GM18951 (cell line): ENCODE results near the gene BABAM1.
A peak's percentile ranks its signal among the peaks of the same experiment; 100 is the strongest.
"Not testable (repeated sequence)": the region's sequence is repeated elsewhere in the genome, so short reads cannot be mapped to it uniquely, and the experiment has no call there.

Source experiments
- POLR2A ChIP-seq: IDR thresholded peaks from 4 replicates; pipeline ENCODE4 v1.6.1; 2011; ENCODE audit warnings: mild to moderate bottlenecking; ENCODE audit not compliant: insufficient read length, insufficient read depth; ENCODE audit errors: extremely low read depth
- in situ Hi-C: fragments of 300-500 bp; cut with MboI; formaldehyde crosslinking; loops from one replicate; pipeline ENCODE4 v1.12.0; 2022; ENCODE audit warnings: low sequenced_read_pairs, mixed read lengths, inconsistent platforms; ENCODE audit not compliant: unreplicated experiment

BABAM1 gene

GRCh38 chr19:17266026-17266425 lies 1.2 kb upstream of the BABAM1 start:
- in situ Hi-C loops, result no loop called here
- TF ChIP-seq POLR2A, result no peak

GRCh38 chr19:17266589-17266974 lies 661 bp upstream of the BABAM1 start:
- in situ Hi-C loops, result no loop called here
- TF ChIP-seq POLR2A, result peak; percentile 38

GRCh38 chr19:17268754-17269153 lies 1.5 kb downstream of the BABAM1 start:
- in situ Hi-C loops, result no loop called here
- no peak for TF ChIP-seq POLR2A

GRCh38 chr19:17274892-17275291 lies 7.6 kb downstream of the BABAM1 start:
- in situ Hi-C loops, result not testable (repeated sequence)

GRCh38 chr19:17275441-17276175 lies 8.4 kb downstream of the BABAM1 start:
- TF ChIP-seq POLR2A, result no peak
- in situ Hi-C loops, result no loop called here

GRCh38 chr19:17279436-17279835 lies 12.2 kb downstream of the BABAM1 start:
- in situ Hi-C loops, result no loop called here
- TF ChIP-seq POLR2A, result no peak

GRCh38 chr19:17281391-17282304 lies 14.4 kb downstream of the BABAM1 start, which contains the start of gene ANKLE1:
Gene ANKLE1 (plus strand): TSS chr19:17281901. CDS start chr19:17281921, 20 bp downstream.
- peak; percentile 44 for TF ChIP-seq POLR2A
- in situ Hi-C loops, result no loop called here

GRCh38 chr19:17282488-17283125 lies 15.4 kb downstream of the BABAM1 start:
- in situ Hi-C loops, result no loop called here
- TF ChIP-seq POLR2A, result peak; percentile 44

- no peak for TF ChIP-seq POLR2A
- in situ Hi-C loops, result no loop called here
Observed at GRCh38 chr19:17283504-17283996, 16.3 kb downstream of the BABAM1 start.

- TF ChIP-seq POLR2A, result no peak
- in situ Hi-C loops, result no loop called here
Observed at GRCh38 chr19:17285415-17286135, 18.3 kb downstream of the BABAM1 start.

GRCh38 chr19:17286263-17286662 lies 19.0 kb downstream of the BABAM1 start:
- in situ Hi-C loops, result no loop called here
- TF ChIP-seq POLR2A, result no peak

GRCh38 chr19:17286752-17287151 lies 19.5 kb downstream of the BABAM1 start:
- in situ Hi-C loops, result no loop called here
- no peak for TF ChIP-seq POLR2A

- in situ Hi-C loops, result no loop called here
- no peak for TF ChIP-seq POLR2A
Observed at GRCh38 chr19:17289489-17289888, 22.2 kb downstream of the BABAM1 start.
